Sigmoid colon (tissue), 4 donors: ENCODE data around the gene SNTG2.

Source experiments
- EP300 ChIP-seq, 4 donors: sonication (generic); formaldehyde crosslinking; IDR thresholded peaks; one replicate each; pipeline ENCODE4 v1.6.1; 2017; ENCODE audit warnings: antibody characterized with exemption in 4 of 4
- TF ChIP-seq, protein P1 (sequence below), 4 experiments: fragments of 450-650 bp in 3 of 4; fragments of 200-600 bp in 1 of 4; IDR thresholded peaks; one replicate each; pipeline ENCODE4 v1.5.1; 2016 to 2019; ENCODE audit warnings: antibody characterized with exemption in 4 of 4, mild to moderate bottlenecking in 3 of 4, moderate library complexity in 2 of 4

DNA sequence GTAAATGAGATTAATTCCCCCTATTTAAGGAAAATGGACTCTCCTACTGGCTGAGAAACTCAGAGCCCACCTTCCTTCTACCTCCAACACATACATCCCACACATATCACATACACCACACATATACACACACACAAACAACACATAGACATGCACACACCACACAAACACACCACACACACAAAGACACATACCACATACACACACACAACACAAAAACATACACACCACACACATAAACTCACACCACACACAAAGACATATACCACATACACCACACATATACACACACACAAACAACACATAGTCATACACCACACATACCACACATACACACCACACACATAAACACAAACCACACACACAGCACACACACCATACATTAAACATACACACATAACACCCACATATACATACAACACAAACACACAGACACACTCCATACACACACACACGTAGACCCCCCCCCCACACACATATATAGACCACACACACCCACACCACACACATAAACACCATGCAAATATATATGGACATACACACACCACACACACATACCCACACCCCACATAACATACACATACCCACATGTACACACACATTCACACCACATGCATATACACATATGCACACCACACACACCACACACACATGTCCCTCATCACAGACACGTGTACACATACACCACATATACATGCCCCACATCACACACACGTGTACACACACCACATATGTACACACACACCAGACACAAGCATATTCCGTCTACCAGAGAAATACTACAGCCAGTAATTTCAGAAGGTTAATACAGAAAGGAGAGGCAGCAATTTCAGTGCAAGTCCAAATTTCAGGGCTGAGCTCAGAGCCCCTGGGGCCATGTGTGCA is 204.3 kb downstream of the SNTG2 start:
- TF ChIP-seq, protein P1, sequence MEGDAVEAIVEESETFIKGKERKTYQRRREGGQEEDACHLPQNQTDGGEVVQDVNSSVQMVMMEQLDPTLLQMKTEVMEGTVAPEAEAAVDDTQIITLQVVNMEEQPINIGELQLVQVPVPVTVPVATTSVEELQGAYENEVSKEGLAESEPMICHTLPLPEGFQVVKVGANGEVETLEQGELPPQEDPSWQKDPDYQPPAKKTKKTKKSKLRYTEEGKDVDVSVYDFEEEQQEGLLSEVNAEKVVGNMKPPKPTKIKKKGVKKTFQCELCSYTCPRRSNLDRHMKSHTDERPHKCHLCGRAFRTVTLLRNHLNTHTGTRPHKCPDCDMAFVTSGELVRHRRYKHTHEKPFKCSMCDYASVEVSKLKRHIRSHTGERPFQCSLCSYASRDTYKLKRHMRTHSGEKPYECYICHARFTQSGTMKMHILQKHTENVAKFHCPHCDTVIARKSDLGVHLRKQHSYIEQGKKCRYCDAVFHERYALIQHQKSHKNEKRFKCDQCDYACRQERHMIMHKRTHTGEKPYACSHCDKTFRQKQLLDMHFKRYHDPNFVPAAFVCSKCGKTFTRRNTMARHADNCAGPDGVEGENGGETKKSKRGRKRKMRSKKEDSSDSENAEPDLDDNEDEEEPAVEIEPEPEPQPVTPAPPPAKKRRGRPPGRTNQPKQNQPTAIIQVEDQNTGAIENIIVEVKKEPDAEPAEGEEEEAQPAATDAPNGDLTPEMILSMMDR (IDR thresholded peaks at IDR 0.05) = no peak
- no peak for TF ChIP-seq EP300 (IDR thresholded peaks at IDR 0.05)
